Common myeloid progenitor, CD34-positive (primary cell): Measurements from ENCODE around the gene AUTS2.

Experiments
- CTCF ChIA-PET: fragments of 350-600 bp; sonication (Branson Sonifier 250); formaldehyde crosslinking; loops from one replicate; lab custom pipeline; 2021; ENCODE audit warnings: antibody characterized with exemption; lab: Charles Lee
- POLR2A ChIA-PET: fragments of 350-600 bp; sonication (Branson Sonifier 250); formaldehyde crosslinking; loops from one replicate; lab custom pipeline; 2021; ENCODE audit warnings: antibody characterized with exemption; lab: Charles Lee
- DNase-seq, 3 donors: peaks; one replicate each; pipeline versions ENCODE4 v3.0.0 to v3.0.0-alpha.2; 2013
- H3K27ac ChIP-seq, 2 experiments: 1 replicate in 1 of 2; 2 replicates in 1 of 2; pipeline ENCODE4 v1.7.0; 2013; ENCODE audit warnings: inconsistent platforms in 2 of 2, low read length in 2 of 2, mild to moderate bottlenecking in 2 of 2, low read depth in 1 of 2, moderate library complexity in 1 of 2; ENCODE audit not compliant: severe bottlenecking in 2 of 2, insufficient read depth in 1 of 2, poor library complexity in 1 of 2
- H3K27me3 ChIP-seq, 5 experiments: replicated peaks in 2 of 5; 1 replicate in 3 of 5; 2 replicates in 2 of 5; pipeline versions ENCODE4 v1.6.1 to v1.7.0; 2013; ENCODE audit warnings: low read length in 4 of 5, mild to moderate bottlenecking in 2 of 5, moderate library complexity in 2 of 5, inconsistent platforms in 1 of 5; ENCODE audit not compliant: insufficient read depth in 5 of 5, control insufficient read depth in 4 of 5
- H3K36me3 ChIP-seq, 4 experiments: 1 replicate in 2 of 4; 2 replicates in 2 of 4; pipeline versions ENCODE4 v1.6.1 to v1.7.0; 2013; ENCODE audit warnings: low read length in 3 of 4, control low read depth in 1 of 4, mild to moderate bottlenecking in 1 of 4; ENCODE audit not compliant: control insufficient read depth in 4 of 4, insufficient read depth in 4 of 4
- H3K4me1 ChIP-seq, 4 experiments: 1 replicate in 3 of 4; 2 replicates in 1 of 4; pipeline versions ENCODE4 v1.6.1 to v1.7.1; 2013; ENCODE audit warnings: low read length in 3 of 4, mild to moderate bottlenecking in 3 of 4, control low read depth in 1 of 4, inconsistent platforms in 1 of 4, moderate library complexity in 1 of 4; ENCODE audit not compliant: control insufficient read depth in 4 of 4, insufficient read depth in 4 of 4; ENCODE audit errors: control extremely low read depth in 1 of 4
- H3K4me3 ChIP-seq, 7 experiments: 1 replicate in 4 of 7; 2 replicates in 3 of 7; pipeline versions ENCODE4 v1.5.1 to v1.7.0; 2013; ENCODE audit warnings: mild to moderate bottlenecking in 7 of 7, low read length in 6 of 7, moderate library complexity in 6 of 7, inconsistent platforms in 2 of 7, low read depth in 2 of 7, control low read depth in 1 of 7; ENCODE audit not compliant: insufficient read depth in 4 of 7, control insufficient read depth in 1 of 7; ENCODE audit errors: extremely low read depth in 1 of 7
- H3K9me3 ChIP-seq, 5 experiments: 1 replicate in 4 of 5; 2 replicates in 1 of 5; pipeline versions ENCODE4 v1.6.1 to v1.7.1; 2013; ENCODE audit warnings: low read length in 4 of 5, mild to moderate bottlenecking in 2 of 5, inconsistent platforms in 1 of 5, low read depth in 1 of 5, moderate library complexity in 1 of 5; ENCODE audit not compliant: control insufficient read depth in 4 of 5, insufficient read depth in 2 of 5; ENCODE audit errors: control extremely low read depth in 1 of 5
- WGBS: methylation state at CpG from one replicate; pipeline ENCODE4 v1.1.5; 2013; ENCODE audit not compliant: insufficient coverage; 5-methylcytosine and 5-hydroxymethylcytosine counted together

The AUTS2 gene

GRCh38 chr7:70830060-70830395 lies 1231.8 kb downstream of the AUTS2 start:
- POLR2A ChIA-PET: no interaction called here

GRCh38 chr7:70830426-70830825 lies 1232.2 kb downstream of the AUTS2 start:
- peaks cover 0 to 4% (median 0%) of the 10 kb centered on the region in 5 experiments for H3K9me3 ChIP-seq
- H3K27me3 ChIP-seq: peaks cover 0 to 17% (median 9%) of the 10 kb centered on the region in 5 experiments
- ChIA-PET CTCF (interaction anchor here (0.6 to 3.1 kb wide), 5 partner anchors 26 to 908 kb away, joined by 3 to 11 read pairs (median 6); no protein-coding TSS in a partner anchor), POLR2A (no interaction called here)
- no peaks in the 10 kb centered on the region for H3K36me3 ChIP-seq
- WGBS: 100% methylated on average over 3 of the region's 7 CpGs
- H3K4me1 ChIP-seq: peaks cover 0 to 7% (median 7%) of the 10 kb centered on the region in 4 experiments
- DNase-seq: no peak
- H3K4me3 ChIP-seq: no peak overlapping the region
- H3K27ac ChIP-seq: no peak overlapping the region

More at GRCh38 chr7:70830060-70830395, 1231.8 kb downstream of the AUTS2 start:
- Histone ChIP-seq H3K9me3 (peaks cover 0 to 2% (median 0%) of the 10 kb centered on the region in 5 experiments), H3K4me1 (peaks cover 0 to 7% (median 7%) of the 10 kb centered on the region in 4 experiments), H3K27ac (no peak overlapping the region), H3K36me3 (no peaks in the 10 kb centered on the region), H3K4me3 (peak overlapping the region in 2 of 7 experiments; percentile 6 to 63), H3K27me3 (peaks cover 0 to 17% (median 9%) of the 10 kb centered on the region in 5 experiments)
- WGBS: 47% methylated on average over 6 of the region's 7 CpGs
- no peak for DNase-seq
- CTCF ChIA-PET: interaction anchor here (0.6 to 3.1 kb wide), 5 partner anchors 27 to 909 kb away, joined by 3 to 11 read pairs (median 6); no protein-coding TSS in a partner anchor

GRCh38 chr7:70833726-70834125 lies 1235.5 kb downstream of the AUTS2 start:
- Histone ChIP-seq H3K36me3 (no peaks in the 10 kb centered on the region), H3K4me3 (no peak overlapping the region), H3K27me3 (peaks cover 0 to 15% (median 9%) of the 10 kb centered on the region in 5 experiments), H3K4me1 (peaks cover 0 to 7% (median 7%) of the 10 kb centered on the region in 4 experiments), H3K9me3 (peaks cover 0 to 14% (median 2%) of the 10 kb centered on the region in 5 experiments), H3K27ac (no peak overlapping the region)
- DNase-seq: no peak
- ChIA-PET POLR2A (no interaction called here), CTCF (no interaction called here)
- no CpG with 5 or more reads among the region's 1 CpG for WGBS

DNA sequence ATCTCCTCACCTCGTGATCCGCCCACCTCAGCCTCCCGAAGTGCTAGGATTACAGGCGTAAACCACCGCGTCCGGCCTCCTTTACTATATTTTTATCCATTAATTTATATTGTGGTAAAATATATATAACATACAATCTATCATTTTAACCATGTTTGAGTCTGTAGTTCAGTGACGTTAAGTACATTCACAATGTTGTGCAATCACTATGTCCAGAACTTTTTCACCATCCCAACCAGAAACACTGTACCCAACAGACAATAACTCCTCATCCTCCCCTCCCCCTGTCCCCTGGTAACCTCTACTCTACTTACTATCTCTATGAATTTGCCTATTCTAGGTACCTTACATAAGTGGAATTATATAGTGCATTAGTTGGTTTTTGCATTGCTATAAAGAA lies 1236.1 kb downstream of the AUTS2 start:
- peaks cover 0 to 5% (median 4%) of the 10 kb centered on the region in 4 experiments for H3K4me1 ChIP-seq
- CTCF ChIA-PET: no interaction called here
- H3K27ac ChIP-seq: no peak overlapping the region
- WGBS: 88% methylated on average over 1 of the region's 8 CpGs
- no peaks in the 10 kb centered on the region for H3K36me3 ChIP-seq
- no peak for DNase-seq
- peaks cover 0 to 15% (median 2%) of the 10 kb centered on the region in 5 experiments for H3K9me3 ChIP-seq
- H3K4me3 ChIP-seq: no peak overlapping the region
- POLR2A ChIA-PET: no interaction called here
- H3K27me3 ChIP-seq: peaks cover 0 to 11% (median 4%) of the 10 kb centered on the region in 5 experiments

GRCh38 chr7:70835658-70836057 lies 1237.4 kb downstream of the AUTS2 start:
- Histone ChIP-seq H3K4me1 (no peaks in the 10 kb centered on the region), H3K9me3 (peaks cover 0 to 15% (median 2%) of the 10 kb centered on the region in 5 experiments), H3K36me3 (no peaks in the 10 kb centered on the region), H3K27ac (no peak overlapping the region), H3K27me3 (peaks cover 0 to 1% (median 0%) of the 10 kb centered on the region in 5 experiments), H3K4me3 (no peak overlapping the region)
- WGBS: 64% methylated on average over 2 of the region's 2 CpGs
- ChIA-PET CTCF (interaction anchor here (0.9 kb wide), 1 partner anchor 10 kb away, joined by 3 read pairs; no protein-coding TSS in a partner anchor), POLR2A (no interaction called here)
- no peak for DNase-seq

DNA sequence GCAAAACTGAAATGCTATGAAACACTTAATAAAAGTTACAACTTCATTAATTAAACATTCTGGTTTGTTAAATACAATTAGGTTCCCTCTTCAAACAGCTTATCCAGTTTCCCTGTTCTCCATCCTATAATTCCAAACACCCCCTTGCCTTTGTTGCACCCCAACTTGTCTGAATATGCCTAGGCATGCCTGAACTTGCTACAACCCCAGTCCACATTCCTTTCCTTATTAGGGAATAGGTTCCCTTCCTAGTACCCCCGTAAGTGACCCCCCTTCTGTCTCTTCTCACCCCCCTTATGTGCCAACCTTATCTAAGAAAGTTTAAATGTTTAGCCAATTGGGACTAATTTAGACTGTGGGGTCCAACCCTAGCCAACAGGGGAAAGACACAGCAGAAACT lies 1238.0 kb downstream of the AUTS2 start:
- no peak overlapping the region for H3K4me3 ChIP-seq

DNA sequence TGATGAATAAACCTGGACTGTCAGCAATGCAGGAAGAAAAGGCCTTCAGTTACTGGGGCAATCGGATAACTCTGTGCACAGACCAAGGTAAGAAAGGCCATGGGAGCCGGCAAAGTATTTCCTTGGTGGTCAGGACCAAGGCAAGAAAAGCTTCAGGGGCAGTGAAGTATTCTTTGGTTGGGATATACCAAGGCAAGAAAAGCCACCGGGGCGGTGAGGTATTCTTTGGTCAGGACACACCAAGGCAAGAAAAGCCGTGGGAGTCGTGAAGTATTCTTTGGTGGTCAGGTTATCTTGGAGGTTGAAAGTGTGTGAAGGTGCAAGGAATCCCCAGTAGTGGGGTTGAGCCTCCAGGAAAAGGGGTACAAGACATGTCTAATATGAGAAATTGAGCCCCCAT lies 1238.7 kb downstream of the AUTS2 start:
- Histone ChIP-seq H3K4me3 (no peak overlapping the region), H3K4me1 (no peaks in the 10 kb centered on the region), H3K9me3 (peaks cover 0 to 15% (median 2%) of the 10 kb centered on the region in 5 experiments), H3K27me3 (no peaks in the 10 kb centered on the region), H3K27ac (no peak overlapping the region), H3K36me3 (no peaks in the 10 kb centered on the region)
- ChIA-PET CTCF (no interaction called here), POLR2A (no interaction called here)
- DNase-seq: no peak
- 100% methylated on average over 6 of the region's 6 CpGs for WGBS

More for the DNA sequence above, 1238.0 kb downstream of the AUTS2 start:
- H3K27ac ChIP-seq: no peak overlapping the region
- H3K36me3 ChIP-seq: no peaks in the 10 kb centered on the region
- no peaks in the 10 kb centered on the region for H3K27me3 ChIP-seq
- CTCF ChIA-PET: interaction anchor here (0.9 kb wide), 1 partner anchor 11 kb away, joined by 3 read pairs; no protein-coding TSS in a partner anchor
- no peaks in the 10 kb centered on the region for H3K4me1 ChIP-seq
- peaks cover 0 to 15% (median 2%) of the 10 kb centered on the region in 5 experiments for H3K9me3 ChIP-seq
- DNase-seq: no peak
- no CpG with 5 or more reads among the region's 1 CpG for WGBS
- POLR2A ChIA-PET: no interaction called here
